ENCODE measurements around the gene FEN1.

DNA sequence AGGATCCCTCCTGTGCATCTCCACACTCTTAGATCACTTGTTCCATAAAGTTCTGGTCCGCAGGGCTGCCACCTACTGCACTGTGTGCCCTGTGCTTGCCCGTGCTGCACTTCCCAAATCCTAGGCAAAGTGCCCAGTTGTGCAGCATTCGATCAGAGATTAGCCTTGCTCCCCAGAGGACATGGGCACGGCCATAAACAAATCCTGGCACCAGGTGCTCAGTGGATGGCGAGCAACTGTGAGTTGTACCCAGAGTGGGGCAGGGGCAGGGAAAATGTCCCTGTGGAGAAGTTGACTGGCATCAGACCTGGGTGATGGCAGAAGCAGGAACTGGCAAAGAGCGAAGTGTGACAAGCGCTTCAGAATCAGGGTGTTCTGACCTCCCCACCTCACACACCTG is 40.0 kb downstream of the FEN1 start:
- TF ChIP-seq CBX8 (IDR thresholded peaks at IDR 0.05) = no peak
- TF ChIP-seq, protein P1, sequence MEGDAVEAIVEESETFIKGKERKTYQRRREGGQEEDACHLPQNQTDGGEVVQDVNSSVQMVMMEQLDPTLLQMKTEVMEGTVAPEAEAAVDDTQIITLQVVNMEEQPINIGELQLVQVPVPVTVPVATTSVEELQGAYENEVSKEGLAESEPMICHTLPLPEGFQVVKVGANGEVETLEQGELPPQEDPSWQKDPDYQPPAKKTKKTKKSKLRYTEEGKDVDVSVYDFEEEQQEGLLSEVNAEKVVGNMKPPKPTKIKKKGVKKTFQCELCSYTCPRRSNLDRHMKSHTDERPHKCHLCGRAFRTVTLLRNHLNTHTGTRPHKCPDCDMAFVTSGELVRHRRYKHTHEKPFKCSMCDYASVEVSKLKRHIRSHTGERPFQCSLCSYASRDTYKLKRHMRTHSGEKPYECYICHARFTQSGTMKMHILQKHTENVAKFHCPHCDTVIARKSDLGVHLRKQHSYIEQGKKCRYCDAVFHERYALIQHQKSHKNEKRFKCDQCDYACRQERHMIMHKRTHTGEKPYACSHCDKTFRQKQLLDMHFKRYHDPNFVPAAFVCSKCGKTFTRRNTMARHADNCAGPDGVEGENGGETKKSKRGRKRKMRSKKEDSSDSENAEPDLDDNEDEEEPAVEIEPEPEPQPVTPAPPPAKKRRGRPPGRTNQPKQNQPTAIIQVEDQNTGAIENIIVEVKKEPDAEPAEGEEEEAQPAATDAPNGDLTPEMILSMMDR (IDR thresholded peaks at IDR 0.05) = no peak
- TF ChIP-seq POLR2A (IDR thresholded peaks at IDR 0.05; ENCODE audit: low read length) = no peak
- TF ChIP-seq, protein P2, sequence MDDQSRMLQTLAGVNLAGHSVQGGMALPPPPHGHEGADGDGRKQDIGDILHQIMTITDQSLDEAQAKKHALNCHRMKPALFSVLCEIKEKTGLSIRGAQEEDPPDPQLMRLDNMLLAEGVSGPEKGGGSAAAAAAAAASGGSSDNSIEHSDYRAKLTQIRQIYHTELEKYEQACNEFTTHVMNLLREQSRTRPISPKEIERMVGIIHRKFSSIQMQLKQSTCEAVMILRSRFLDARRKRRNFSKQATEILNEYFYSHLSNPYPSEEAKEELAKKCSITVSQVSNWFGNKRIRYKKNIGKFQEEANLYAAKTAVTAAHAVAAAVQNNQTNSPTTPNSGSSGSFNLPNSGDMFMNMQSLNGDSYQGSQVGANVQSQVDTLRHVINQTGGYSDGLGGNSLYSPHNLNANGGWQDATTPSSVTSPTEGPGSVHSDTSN (IDR thresholded peaks at IDR 0.05) = no peak
- no peak for TF ChIP-seq SMC3 (IDR thresholded peaks at IDR 0.05)

All from A549 (cell line).